K562 (cell line): ENCODE measurements around the gene RAP1GDS1. TPM values are rescaled to one million over a fixed set of nuclear protein-coding genes. Genes with fewer than 3 reads are reported as not detected.

Source experiments
- ATAC-seq: fragments of 200-7000 bp; cut with Tn5 transposase; 3 replicates; pipeline ENCODE4 v1.9.1; 2020; ENCODE audit warnings: moderate library complexity
- Bru-seq: library from RNA; stranded (reverse); fragments of 400-500 nt; gene quantifications from one replicate; lab custom pipeline; 2021; lab: Mats Ljungman, UMichigan
- BruChase-seq, 2 experiments: library from RNA; stranded (reverse); fragments of 400-500 nt; gene quantifications; one replicate each; lab custom pipeline; 2021; lab: Mats Ljungman, UMichigan
- BruUV-seq: library from RNA; stranded (reverse); fragments of 400-500 nt; replicated peaks from 2 replicates; lab custom pipeline; 2021; lab: Mats Ljungman, UMichigan
- CTCF ChIA-PET: fragments of 300-600 bp; formaldehyde crosslinking; extraction: SDS; loops from one replicate; lab custom pipeline; 2021; ENCODE audit warnings: low intra/inter-chr PET ratio; lab: Yijun Ruan, JAX
- POLR2A ChIA-PET: fragments of 300-600, 350-650 bp; sonication (Branson Sonifier 250); formaldehyde crosslinking; extraction: SDS; loops from one replicate; lab custom pipeline; 2021; ENCODE audit warnings: antibody characterized with exemption, inconsistent platforms; lab: Yijun Ruan, JAX
- DNase-seq, 4 experiments: peaks; one replicate each; pipeline versions ENCODE4 v3.0.0 to v3.0.0-alpha.2; 2011 to 2018; ENCODE audit warnings: low spot score in 3 of 4, mixed read lengths in 3 of 4; ENCODE audit errors: extremely low read depth in 1 of 4
- FAIRE-seq: peaks from 2 replicates; lab custom pipeline; 2011; peaks lifted over from hg19 to GRCh38; lab: Jason Lieb, UNC
- H2AFZ ChIP-seq: 2 replicates; pipeline ENCODE4 v1.6.0; 2011; ENCODE audit warnings: low read depth, low read length, control low read depth, inconsistent platforms
- H3K27ac ChIP-seq: fragments of 200-600 bp; 3 replicates; pipeline ENCODE4 v1.8.0; 2011; ENCODE audit warnings: low read depth, mild to moderate bottlenecking, control low read depth, inconsistent platforms, low read length, moderate library complexity, mixed read lengths; ENCODE audit errors: extremely low read depth
- H3K27me3 ChIP-seq, 2 experiments: fragments of 300-600 bp in 1 of 2; 2 replicates in 1 of 2; 3 replicates in 1 of 2; pipeline versions ENCODE4 v1.6.0 to v1.8.0; 2011; ENCODE audit warnings: inconsistent platforms in 2 of 2, low read length in 2 of 2, mild to moderate bottlenecking in 1 of 2, mixed read lengths in 1 of 2, moderate library complexity in 1 of 2; ENCODE audit not compliant: control insufficient read depth in 2 of 2, insufficient read depth in 2 of 2
- H3K36me3 ChIP-seq: fragments of 300-600 bp; 3 replicates; pipeline ENCODE4 v1.8.0; 2011; ENCODE audit warnings: mild to moderate bottlenecking, low read length, inconsistent platforms; ENCODE audit not compliant: control insufficient read depth, insufficient read depth
- H3K4me1 ChIP-seq, 2 experiments: fragments of 200-600 bp in 1 of 2; replicated peaks in 1 of 2; 2 replicates in 1 of 2; 3 replicates in 1 of 2; pipeline versions ENCODE4 v1.5.1 to v1.8.0; 2011; ENCODE audit warnings: inconsistent platforms in 2 of 2, low read length in 2 of 2, mild to moderate bottlenecking in 1 of 2, mixed read lengths in 1 of 2, moderate library complexity in 1 of 2; ENCODE audit not compliant: control insufficient read depth in 2 of 2, insufficient read depth in 2 of 2
- H3K4me2 ChIP-seq: 2 replicates; pipeline ENCODE4 v1.6.1; 2011; ENCODE audit warnings: low read length, control low read depth, inconsistent platforms, mixed read lengths; ENCODE audit not compliant: insufficient read depth
- H3K4me3 ChIP-seq: fragments of 200-600 bp; sonication (generic), shearing (Covaris generic); 2 replicates; pipeline ENCODE4 v1.5.1; 2016; ENCODE audit warnings: control low read depth, inconsistent platforms
- H3K79me2 ChIP-seq: fragments of 200-600 bp; 3 replicates; pipeline ENCODE4 v1.8.0; 2011; ENCODE audit warnings: low read length, inconsistent platforms; ENCODE audit not compliant: control insufficient read depth, insufficient read depth
- H3K9ac ChIP-seq, 2 experiments: 2 replicates each; pipeline versions ENCODE4 v1.6.0 to v1.6.1; 2011; ENCODE audit warnings: low read depth in 2 of 2, low read length in 2 of 2, control low read depth in 1 of 2, inconsistent platforms in 1 of 2, mild to moderate bottlenecking in 1 of 2, mixed read lengths in 1 of 2; ENCODE audit not compliant: insufficient read depth in 1 of 2
- H3K9me1 ChIP-seq: one replicate; pipeline ENCODE4 v1.6.0; 2011; ENCODE audit warnings: inconsistent platforms, mild to moderate bottlenecking, low read length, moderate library complexity; ENCODE audit not compliant: control insufficient read depth, insufficient read depth
- H3K9me3 ChIP-seq: replicated peaks from 2 replicates; pipeline ENCODE4 v1.5.1; 2011; ENCODE audit warnings: low read depth, low read length, inconsistent platforms; ENCODE audit not compliant: control insufficient read depth, insufficient read depth
- H4K20me1 ChIP-seq: replicated peaks from 2 replicates; pipeline ENCODE4 v1.6.1; 2011; ENCODE audit warnings: low read length, inconsistent platforms, mixed read lengths; ENCODE audit not compliant: control insufficient read depth, insufficient read depth
- BRD9 ChIP-seq: fragments of 450-650 bp; IDR thresholded peaks from 2 replicates; pipeline ENCODE4 v1.6.1; 2018; ENCODE audit warnings: low read depth; ENCODE audit not compliant: partially characterized antibody
- CBFB ChIP-seq: sonication (generic); formaldehyde crosslinking; IDR thresholded peaks from 2 replicates; pipeline ENCODE4 v1.4.0; 2020; ENCODE audit warnings: mild to moderate bottlenecking, missing genetic modification reagents
- HDAC1 ChIP-seq, 2 experiments: fragments of 450-650 bp; IDR thresholded peaks; 2 replicates each; pipeline ENCODE4 v1.6.1; 2016 to 2017; ENCODE audit warnings: inconsistent platforms in 1 of 2, mild to moderate bottlenecking in 1 of 2, moderate library complexity in 1 of 2
- NBN ChIP-seq: fragments of 450-650 bp; IDR thresholded peaks from 2 replicates; pipeline ENCODE4 v1.6.1; 2016; ENCODE audit warnings: low read depth, mild to moderate bottlenecking
- SP1 ChIP-seq: sonication (generic); formaldehyde crosslinking; IDR thresholded peaks from 2 replicates; pipeline ENCODE4 v1.8.1; 2022; ENCODE audit warnings: mild to moderate bottlenecking, missing genetic modification reagents
- TOE1 ChIP-seq, 2 experiments: fragments of 450-650 bp in 1 of 2; sonication (generic) in 1 of 2; formaldehyde crosslinking in 1 of 2; IDR thresholded peaks; 2 replicates each; pipeline versions ENCODE4 v1.7.1 to v1.8.0; 2016 to 2022; ENCODE audit warnings: borderline replicate concordance in 2 of 2, mild to moderate bottlenecking in 2 of 2, antibody characterized with exemption in 1 of 2, inconsistent platforms in 1 of 2, low read depth in 1 of 2, missing genetic modification reagents in 1 of 2, moderate library complexity in 1 of 2
- ZSCAN29 ChIP-seq: fragments of 450-650 bp; IDR thresholded peaks from 2 replicates; pipeline ENCODE4 v1.6.1; 2017
- WGBS: fragments of 100-300 bp; shearing (Covaris generic); methylation state at CpG from one replicate; pipeline ENCODE4 v1.1.6; 2016; ENCODE audit warnings: low coverage, mixed read lengths; ENCODE audit not compliant: insufficient coverage; ENCODE audit errors: missing lambda C conversion rate; 5-methylcytosine and 5-hydroxymethylcytosine counted together
- in situ Hi-C: fragments of 300-500 bp; cut with MboI; formaldehyde crosslinking; loops from 4 replicates; pipeline ENCODE4 v1.15.0; 2018; ENCODE audit warnings: inconsistent platforms, mixed read lengths
- intact Hi-C: fragments of 100-400 bp; cut with micrococcal nuclease; formaldehyde crosslinking; loops from 2 replicates; pipeline ENCODE4 v1.14.2; 2022
- long read RNA-seq, 3 experiments: library from polyadenylated mRNA in 2 of 3; library from RNA in 1 of 3; unstranded in 2 of 3; stranded (forward) in 1 of 3; transcript quantifications; one replicate each; pipeline ENCODE4 v2.0.0, GENCODE V29; 2019 to 2022
- polyA minus RNA-seq, 3 experiments: library from RNA; depleted of rRNA, polyadenylated mRNA; stranded (reverse); fragments of >200 nt; gene quantifications; 2 replicates each; pipeline ENCODE4 v1.2.3, GENCODE V29; 2011
- polyA plus RNA-seq, 8 experiments: library from polyadenylated mRNA; depleted of rRNA in 4 of 8; stranded (reverse) in 5 of 8; unstranded in 3 of 8; fragments of >200 nt; fragmentation: Nextera tagmentation in 2 of 8; fragmentation: Illumina TruSeq in 1 of 8; extraction: Ambion mirVana in 2 of 8; extraction: Trizol in 1 of 8; gene quantifications; 2 replicates each; pipeline versions ENCODE4 v1.2.1 to v1.2.3, GENCODE V29; 2011 to 2014; ENCODE audit warnings: inconsistent platforms in 1 of 8, missing spikeins in 1 of 8
- total RNA-seq, 7 experiments: library from RNA; depleted of rRNA in 6 of 7; stranded (reverse); fragments of >200 nt in 6 of 7; fragmentation: Illumina TruSeq in 2 of 7; extraction: Trizol in 2 of 7; gene quantifications; 2 replicates each; pipeline versions ENCODE4 v1.2.1 to v1.2.3, GENCODE V29; 2011 to 2021; ENCODE audit warnings: low replicate concordance in 1 of 7
- TF ChIP-seq, protein P1 (sequence below): fragments of 450-650 bp; formaldehyde crosslinking; IDR thresholded peaks from 2 replicates; pipeline ENCODE4 v1.4.0; 2020; ENCODE audit warnings: mild to moderate bottlenecking

RAP1GDS1 gene, protein sequence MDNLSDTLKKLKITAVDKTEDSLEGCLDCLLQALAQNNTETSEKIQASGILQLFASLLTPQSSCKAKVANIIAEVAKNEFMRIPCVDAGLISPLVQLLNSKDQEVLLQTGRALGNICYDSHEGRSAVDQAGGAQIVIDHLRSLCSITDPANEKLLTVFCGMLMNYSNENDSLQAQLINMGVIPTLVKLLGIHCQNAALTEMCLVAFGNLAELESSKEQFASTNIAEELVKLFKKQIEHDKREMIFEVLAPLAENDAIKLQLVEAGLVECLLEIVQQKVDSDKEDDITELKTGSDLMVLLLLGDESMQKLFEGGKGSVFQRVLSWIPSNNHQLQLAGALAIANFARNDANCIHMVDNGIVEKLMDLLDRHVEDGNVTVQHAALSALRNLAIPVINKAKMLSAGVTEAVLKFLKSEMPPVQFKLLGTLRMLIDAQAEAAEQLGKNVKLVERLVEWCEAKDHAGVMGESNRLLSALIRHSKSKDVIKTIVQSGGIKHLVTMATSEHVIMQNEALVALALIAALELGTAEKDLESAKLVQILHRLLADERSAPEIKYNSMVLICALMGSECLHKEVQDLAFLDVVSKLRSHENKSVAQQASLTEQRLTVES
- 36.0 and 67.3 TPM in 2 replicates for total RNA-seq (2011; cell fraction: chromatin; rRNA removed; ENCODE audit: low replicate concordance)
- 18.2 and 23.0 TPM in 2 replicates for total RNA-seq (2011; cell fraction: nucleolus; rRNA removed)
- total RNA-seq (2011; cell fraction: nucleoplasm; rRNA removed), result 28.0 and 47.9 TPM in 2 replicates
- total RNA-seq (2014; rRNA removed) (22.7 and 30.1 TPM in 2 replicates), total RNA-seq (2014; rRNA removed; fragmentation: Illumina TruSeq; extraction: Trizol) (44.0 and 49.6 TPM in 2 replicates), total RNA-seq (2015; rRNA removed; fragmentation: Illumina TruSeq; extraction: Trizol) (26.8 and 31.5 TPM in 2 replicates), total RNA-seq (2021) (34.4 and 35.2 TPM in 2 replicates), polyA plus RNA-seq (2011; rRNA removed) (43.4 and 55.6 TPM in 2 replicates), polyA plus RNA-seq (2014; fragmentation: Illumina TruSeq; extraction: Trizol) (31.1 TPM in 2 replicates), polyA plus RNA-seq (2014; fragmentation: Nextera tagmentation; extraction: Ambion mirVana) (10 to 100 TPM; 27.2 to 28.2 TPM), polyA plus RNA-seq (2014; rRNA removed) (32.9 and 40.5 TPM in 2 replicates), polyA minus RNA-seq (2011; rRNA and poly(A)+ RNA removed) (65.7 and 69.3 TPM in 2 replicates), Bru-seq, nascent RNA (percentile 75 among the genes with signal in this experiment), BruChase-seq, experiment 1, labeled RNA remaining after a 2-hour chase (percentile 74 among the genes with signal in this experiment), BruChase-seq, experiment 2, labeled RNA remaining after a 6-hour chase (percentile 70 among the genes with signal in this experiment)
- 16.8 and 24.6 TPM in 2 replicates for polyA plus RNA-seq (2011; cell fraction: cytosol; rRNA removed)
- 25.0 and 38.2 TPM in 2 replicates for polyA plus RNA-seq (2011; cell fraction: nucleus; rRNA removed)
- 27.1 and 28.9 TPM in 2 replicates for polyA plus RNA-seq (2012)
- polyA minus RNA-seq (2011; cell fraction: cytosol; rRNA and poly(A)+ RNA removed), result 20.5 and 24.0 TPM in 2 replicates
- 33.1 and 51.1 TPM in 2 replicates for polyA minus RNA-seq (2011; cell fraction: nucleus; rRNA and poly(A)+ RNA removed)
- long read RNA-seq, experiment 1, transcript RAP1GDS1-206 (15 exons, 2,470 nt), result minor isoform, 5 of 138 reads
- long read RNA-seq, experiment 1, transcript RAP1GDS1-205 (15 exons, 3,681 nt), result major isoform, 51 of 138 reads
- long read RNA-seq, experiment 1, transcript RAP1GDS1-202 (15 exons, 2,092 nt), result minor isoform, 14 of 138 reads
- long read RNA-seq, experiment 1, transcript RAP1GDS1-209 (6 exons, 934 nt), result minor isoform, 16 of 138 reads
- long read RNA-seq, experiment 1, partial matches to known transcripts, result 13 of 138 reads
- long read RNA-seq, experiment 1, other reads (novel, unspliced or antisense), result 29 of 138 reads
- long read RNA-seq, experiment 2, transcript RAP1GDS1-205 (15 exons, 3,681 nt), result major isoform, 6 of 38 reads
- long read RNA-seq, experiment 2, transcript RAP1GDS1-202 (15 exons, 2,092 nt), result minor isoform, 5 of 38 reads
- long read RNA-seq, experiment 2, partial matches to known transcripts, result 5 of 38 reads
- long read RNA-seq, experiment 2, other reads (novel, unspliced or antisense), result 16 of 38 reads
- long read RNA-seq, experiment 3, transcript RAP1GDS1-205 (15 exons, 3,681 nt), result major isoform, 14 of 51 reads
- long read RNA-seq, experiment 3, transcript RAP1GDS1-209 (6 exons, 934 nt), result minor isoform, 5 of 51 reads
- long read RNA-seq, experiment 3, transcript RAP1GDS1-202 (15 exons, 2,092 nt), result minor isoform, 5 of 51 reads
- long read RNA-seq, experiment 3, partial matches to known transcripts, result 5 of 51 reads
- long read RNA-seq, experiment 3, other reads (novel, unspliced or antisense), result 13 of 51 reads

- peaks cover 4% of the 10 kb centered on the region; the same call in 1 of the 3 replicates for H3K36me3 ChIP-seq
- peaks cover 15 to 16% of the 10 kb centered on the region in 2 experiments; a peak in 4 of 5 replicates for H3K4me1 ChIP-seq
- peak within 1 kb of the TSS; percentile 88 to 98 for H3K9ac ChIP-seq
- intact Hi-C loops, result loop anchor here (5.0 kb wide), 1 partner anchor 127 kb away; no protein-coding TSS in a partner anchor
- H3K79me2 ChIP-seq, result peaks cover 54% of the 10 kb centered on the region
- H3K27me3 ChIP-seq, result no peaks in the 10 kb centered on the region
- CTCF ChIA-PET, result no interaction called here
- H4K20me1 ChIP-seq, result no peaks in the 10 kb centered on the region
- FAIRE-seq (peak; percentile 80), ATAC-seq (peak; percentile 92), DNase-seq (peak; percentile 94 to 96 (median 94))
- WGBS, result under 1% methylated on average over 47 of the region's 84 CpGs
- in situ Hi-C loops, result no loop called here
- POLR2A ChIA-PET, result interaction anchor here (0.6 to 1.8 kb wide), 7 partner anchors 10 to 1689 kb away, joined by 3 to 5 read pairs (median 3); partner anchors contain the start of gene H2AZ1
- H3K9me3 ChIP-seq, result no peaks in the 10 kb centered on the region
- no peaks in the 10 kb centered on the region for H3K9me1 ChIP-seq
- peak within 1 kb of the TSS; percentile 93 for H3K4me3 ChIP-seq
- H3K27ac ChIP-seq, result peak within 1 kb of the TSS; percentile 93
- H3K4me2 ChIP-seq, result peak within 1 kb of the TSS; percentile 94
- peak within 1 kb of the TSS; percentile 96 for H2AFZ ChIP-seq
- BruUV-seq, result TSS peak; percentile 81
- TF ChIP-seq BRD9 (peak; percentile 27), HDAC1 (IDR thresholded peaks at IDR 0.05) (peak in 1 of 2 experiments; percentile 37; a peak in 1 of 4 replicates), NBN (peak; percentile 52; the same call in 1 of the 2 replicates), SP1 (CRISPR knock-in tag) (peak; percentile 54), ZSCAN29 (peak; percentile 74; the same call in 1 of the 2 replicates), TOE1 (IDR thresholded peaks at IDR 0.05; ENCODE audit: borderline replicate concordance) (peak; percentile 70), TOE1 (CRISPR knock-in tag; IDR thresholded peaks at IDR 0.05; ENCODE audit: borderline replicate concordance, low read depth) (no peak), CBFB (CRISPR knock-in tag) (no peak; the same call in 1 of the 2 replicates)
- TF ChIP-seq, protein P1, sequence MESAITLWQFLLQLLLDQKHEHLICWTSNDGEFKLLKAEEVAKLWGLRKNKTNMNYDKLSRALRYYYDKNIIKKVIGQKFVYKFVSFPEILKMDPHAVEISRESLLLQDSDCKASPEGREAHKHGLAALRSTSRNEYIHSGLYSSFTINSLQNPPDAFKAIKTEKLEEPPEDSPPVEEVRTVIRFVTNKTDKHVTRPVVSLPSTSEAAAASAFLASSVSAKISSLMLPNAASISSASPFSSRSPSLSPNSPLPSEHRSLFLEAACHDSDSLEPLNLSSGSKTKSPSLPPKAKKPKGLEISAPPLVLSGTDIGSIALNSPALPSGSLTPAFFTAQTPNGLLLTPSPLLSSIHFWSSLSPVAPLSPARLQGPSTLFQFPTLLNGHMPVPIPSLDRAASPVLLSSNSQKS, result no peak
Observed at GRCh38 chr4:98260579-98261404, at the start of gene RAP1GDS1. Gene RAP1GDS1, plus strand, starts transcription at chr4:98261384. Its CDS starts 182 bp downstream, at chr4:98261566.
